Calu3 (cell line): Measurements from ENCODE around the gene UNC13B. TPM values are rescaled to one million over a fixed set of nuclear protein-coding genes. Genes with fewer than 3 reads are reported as not detected.

Experiments
- BruUV-seq: library from RNA; stranded (reverse); fragments of 400-500 nt; replicated peaks from 2 replicates; lab custom pipeline; 2021; lab: Mats Ljungman, UMichigan
- CTCF ChIA-PET: fragments of 300-600 bp; sonication (Branson Sonifier 250); formaldehyde crosslinking; loops from one replicate; lab custom pipeline; 2022; ENCODE audit warnings: antibody characterized with exemption; lab: Charles Lee
- DNase-seq: peaks from one replicate; pipeline ENCODE4 v3.0.0; 2022
- H3K27ac Mint-ChIP-seq: one replicate; pipeline ENCODE4 v1.8.0; 2022; ENCODE audit warnings: mixed read lengths; ENCODE audit not compliant: unreplicated experiment
- H3K27me3 Mint-ChIP-seq: one replicate; pipeline ENCODE4 v1.8.0; 2022; ENCODE audit warnings: mixed read lengths; ENCODE audit not compliant: unreplicated experiment
- H3K36me3 Mint-ChIP-seq: one replicate; pipeline ENCODE4 v1.8.0; 2022; ENCODE audit warnings: mild to moderate bottlenecking, moderate library complexity, mixed read lengths; ENCODE audit not compliant: insufficient read depth, unreplicated experiment
- H3K4me1 Mint-ChIP-seq: one replicate; pipeline ENCODE4 v1.8.0; 2022; ENCODE audit warnings: mild to moderate bottlenecking, low read depth, mixed read lengths; ENCODE audit not compliant: unreplicated experiment
- H3K4me3 Mint-ChIP-seq: one replicate; pipeline ENCODE4 v1.8.0; 2022; ENCODE audit warnings: mild to moderate bottlenecking, low read depth, moderate library complexity, mixed read lengths; ENCODE audit not compliant: unreplicated experiment
- H3K9me3 Mint-ChIP-seq: one replicate; pipeline ENCODE4 v1.8.0; 2022; ENCODE audit warnings: low read depth, mixed read lengths; ENCODE audit not compliant: unreplicated experiment
- CTCF ChIP-seq: fragments of 200-600 bp; IDR thresholded peaks from one replicate; pipeline ENCODE4 v1.8.0; 2022; ENCODE audit warnings: antibody characterized with exemption; ENCODE audit not compliant: unreplicated experiment
- intact Hi-C: fragments of 100-400 bp; cut with micrococcal nuclease; formaldehyde crosslinking; loops from one replicate; pipeline ENCODE4 v1.10.0; 2022; ENCODE audit not compliant: unreplicated experiment
- total RNA-seq: library from RNA; stranded (reverse); gene quantifications from 2 replicates; pipeline ENCODE4 v1.2.3, GENCODE V29; 2022

The UNC13B gene
- total RNA-seq, 1 experiment from 2014 or later, result 20.4 TPM

- H3K9me3 Mint-ChIP-seq, result no peaks in the 10 kb centered on the region
- H3K4me3 Mint-ChIP-seq, result no peak overlapping the region
- intact Hi-C loops, result no loop called here
- no peak for TF ChIP-seq CTCF
- CTCF ChIA-PET, result no interaction called here
- no peaks in the 10 kb centered on the region for H3K36me3 Mint-ChIP-seq
- H3K27me3 Mint-ChIP-seq, result no peaks in the 10 kb centered on the region
- DNase-seq, result no peak
- no TSS peak for BruUV-seq
- H3K4me1 Mint-ChIP-seq, result no peaks in the 10 kb centered on the region
- H3K27ac Mint-ChIP-seq, result no peak overlapping the region
Observed at GRCh38 chr9:35190203-35190602, 28.4 kb downstream of the UNC13B start.

GRCh38 chr9:35191105-35191504 lies 29.3 kb downstream of the UNC13B start:
- Mint-ChIP-seq H3K36me3 (no peaks in the 10 kb centered on the region), H3K9me3 (no peaks in the 10 kb centered on the region), H3K4me1 (no peaks in the 10 kb centered on the region), H3K4me3 (no peak overlapping the region), H3K27ac (no peak overlapping the region), H3K27me3 (no peaks in the 10 kb centered on the region)
- TF ChIP-seq CTCF, result no peak
- BruUV-seq, result no TSS peak
- CTCF ChIA-PET, result no interaction called here
- intact Hi-C loops, result no loop called here
- DNase-seq, result no peak

- CTCF ChIA-PET, result no interaction called here
- no peaks in the 10 kb centered on the region for H3K27me3 Mint-ChIP-seq
- no TSS peak for BruUV-seq
- intact Hi-C loops, result no loop called here
- no peaks in the 10 kb centered on the region for H3K36me3 Mint-ChIP-seq
- no peak for DNase-seq
- no peak overlapping the region for H3K27ac Mint-ChIP-seq
- peaks cover 5% of the 10 kb centered on the region for H3K9me3 Mint-ChIP-seq
- no peak overlapping the region for H3K4me3 Mint-ChIP-seq
- no peak for TF ChIP-seq CTCF
- H3K4me1 Mint-ChIP-seq, result no peaks in the 10 kb centered on the region
Observed at GRCh38 chr9:35193762-35194161, 32.0 kb downstream of the UNC13B start.

- peaks cover 5% of the 10 kb centered on the region for H3K9me3 Mint-ChIP-seq
Observed at GRCh38 chr9:35195683-35196082, 33.9 kb downstream of the UNC13B start.

More at GRCh38 chr9:35195683-35196082, 33.9 kb downstream of the UNC13B start:
- Mint-ChIP-seq H3K4me3 (no peak overlapping the region), H3K27me3 (no peaks in the 10 kb centered on the region), H3K27ac (no peak overlapping the region), H3K36me3 (no peaks in the 10 kb centered on the region), H3K4me1 (no peaks in the 10 kb centered on the region)
- no TSS peak for BruUV-seq
- TF ChIP-seq CTCF, result no peak
- no peak for DNase-seq
- CTCF ChIA-PET, result interaction anchor here (0.6 kb wide), 1 partner anchor 86 kb away, joined by 3 read pairs; no protein-coding TSS in a partner anchor
- intact Hi-C loops, result no loop called here
